Measurements from ENCODE around the gene OPALIN.
A peak's percentile ranks its signal among the peaks of the same experiment; 100 is the strongest.

The OPALIN gene

DNA sequence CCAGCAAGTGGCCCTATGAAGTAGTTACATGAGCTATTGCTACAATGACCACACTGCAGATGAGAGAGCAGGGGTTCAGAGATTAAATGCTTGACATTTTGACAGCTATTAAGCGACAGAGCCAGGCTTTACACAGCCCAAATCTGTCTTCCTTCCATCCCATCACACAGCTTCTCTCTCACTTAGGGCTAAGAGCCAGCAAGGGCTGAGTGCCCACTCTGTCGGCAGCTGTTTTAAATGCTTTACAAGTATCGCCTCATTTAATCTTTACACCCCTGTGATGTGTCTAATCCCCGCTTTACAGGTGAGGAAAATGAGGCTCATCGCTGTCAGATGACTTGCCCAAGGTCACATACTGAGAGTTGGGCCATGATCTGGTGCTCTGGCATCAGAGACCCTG is 15.2 kb upstream of the OPALIN start:
- H3K9me3 ChIP-seq (ENCODE audit: control insufficient read depth, insufficient read depth, low read depth, low read length): no peaks in the 10 kb centered on the region
- no peak overlapping the region for H3K27ac ChIP-seq (ENCODE audit: low read depth, low read length)
- H3K27me3 ChIP-seq (ENCODE audit: control insufficient read depth, insufficient read depth, low read length): peaks cover 9% of the 10 kb centered on the region; the same call in 1 of the 2 replicates
- H3K4me3 ChIP-seq (ENCODE audit: low read depth, low read length): no peak overlapping the region
- no peak overlapping the region for H3K9ac ChIP-seq (ENCODE audit: low read length)
- no peaks in the 10 kb centered on the region for H3K36me3 ChIP-seq (ENCODE audit: control insufficient read depth, insufficient read depth, low read length)
- peaks cover 26% of the 10 kb centered on the region for H3K4me1 ChIP-seq (ENCODE audit: control insufficient read depth, insufficient read depth, low read length)

DNA sequence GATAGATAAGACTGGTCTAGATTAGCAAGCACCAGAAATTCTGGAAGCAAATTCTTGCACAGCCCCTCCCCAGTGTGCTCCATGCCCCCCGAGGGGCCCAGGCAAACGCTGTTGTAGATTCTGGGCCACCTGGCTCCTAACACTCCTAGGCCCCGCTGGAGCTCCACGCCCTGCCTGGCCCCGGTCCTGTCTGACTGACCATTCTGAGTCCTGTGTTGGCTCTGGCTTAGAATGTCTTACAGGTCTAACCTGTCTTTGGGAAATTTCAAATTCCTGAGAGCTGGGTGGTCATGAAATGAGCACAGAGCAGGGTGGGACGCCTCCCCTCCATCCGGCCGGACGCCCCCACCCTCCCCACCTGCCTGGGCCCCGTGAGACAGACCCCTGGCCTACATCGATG is 12.6 kb upstream of the OPALIN start:
- Histone ChIP-seq H3K4me1 (ENCODE audit: control insufficient read depth, insufficient read depth, low read length) (peaks cover 21% of the 10 kb centered on the region), H3K27me3 (ENCODE audit: control insufficient read depth, insufficient read depth, low read length) (peaks cover 9% of the 10 kb centered on the region; the same call in 1 of the 2 replicates), H3K4me3 (ENCODE audit: low read depth, low read length) (no peak overlapping the region), H3K36me3 (ENCODE audit: control insufficient read depth, insufficient read depth, low read length) (no peaks in the 10 kb centered on the region), H3K9ac (ENCODE audit: low read length) (no peak overlapping the region), H3K27ac (ENCODE audit: low read depth, low read length) (no peak overlapping the region), H3K9me3 (ENCODE audit: control insufficient read depth, insufficient read depth, low read depth, low read length) (no peaks in the 10 kb centered on the region)

DNA sequence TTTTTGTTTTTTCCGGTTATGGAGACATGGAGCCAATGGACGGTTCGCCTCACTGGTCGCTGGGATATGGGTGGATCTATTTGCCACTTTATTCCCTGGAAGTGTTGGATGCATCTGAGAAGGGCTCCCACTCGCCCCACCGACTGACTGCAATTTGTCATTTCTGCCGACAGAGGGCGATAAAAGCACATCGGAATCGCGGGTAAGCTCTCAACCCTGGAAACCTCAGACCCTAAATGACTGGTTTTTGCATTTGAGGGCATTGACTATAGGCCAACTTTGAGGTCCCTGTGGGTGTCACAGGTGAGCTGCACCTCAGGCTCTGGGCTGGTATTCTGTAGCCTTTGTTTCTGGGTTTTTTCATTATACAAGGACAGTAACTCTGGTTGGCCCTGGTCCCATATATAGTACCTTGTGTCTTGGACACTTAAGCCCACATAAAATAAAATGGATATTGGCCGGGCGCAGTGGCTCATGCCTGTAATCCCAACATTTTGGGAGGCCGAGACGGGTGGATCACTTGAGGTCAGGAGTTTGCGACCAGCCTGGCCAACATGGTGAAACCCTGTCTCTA is 11.9 kb upstream of the OPALIN start:
- Histone ChIP-seq H3K9ac (ENCODE audit: low read length) (no peak overlapping the region), H3K4me3 (ENCODE audit: low read depth, low read length) (no peak overlapping the region), H3K9me3 (ENCODE audit: control insufficient read depth, insufficient read depth, low read depth, low read length) (no peaks in the 10 kb centered on the region), H3K36me3 (ENCODE audit: control insufficient read depth, insufficient read depth, low read length) (no peaks in the 10 kb centered on the region), H3K27ac (ENCODE audit: low read depth, low read length) (no peak overlapping the region), H3K4me1 (ENCODE audit: control insufficient read depth, insufficient read depth, low read length) (peaks cover 21% of the 10 kb centered on the region), H3K27me3 (ENCODE audit: control insufficient read depth, insufficient read depth, low read length) (peaks cover 9% of the 10 kb centered on the region; the same call in 1 of the 2 replicates)

DNA sequence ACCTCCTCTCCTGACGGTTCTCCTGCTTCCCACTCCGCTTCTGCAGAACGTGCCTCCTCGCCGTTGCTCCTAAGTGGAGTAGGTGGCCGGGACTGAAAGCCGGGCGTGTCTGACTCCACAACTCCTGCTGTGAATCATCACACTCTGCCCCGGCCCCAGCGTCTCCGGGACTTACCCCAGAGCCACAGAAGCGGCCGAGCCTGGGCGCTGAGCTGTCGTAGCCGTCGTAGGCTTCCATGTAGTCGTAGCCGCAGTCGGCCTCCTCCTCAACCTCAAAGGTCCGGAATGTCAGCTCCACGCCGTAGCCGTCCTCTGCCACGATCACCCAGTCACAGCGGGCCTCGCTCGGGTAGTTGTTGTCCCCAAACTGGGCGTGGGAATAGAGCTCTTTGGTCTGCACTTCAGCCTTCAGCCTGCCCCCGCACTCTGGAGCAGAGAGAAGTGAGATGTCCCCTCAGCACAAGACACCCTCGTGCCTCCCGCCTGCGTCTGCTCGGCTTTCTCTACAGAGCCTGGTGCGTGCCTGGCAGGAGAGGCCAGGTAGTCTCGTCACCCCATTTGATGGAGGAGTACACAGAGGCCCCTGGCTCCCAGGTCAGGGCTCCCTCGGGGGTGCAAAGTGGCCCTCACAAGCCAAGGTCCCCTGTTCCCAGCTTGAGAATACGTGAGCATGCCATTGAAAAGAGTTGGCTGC is 11.2 kb upstream of the OPALIN start:
- Histone ChIP-seq H3K36me3 (ENCODE audit: control insufficient read depth, insufficient read depth, low read length) (no peaks in the 10 kb centered on the region), H3K4me3 (ENCODE audit: low read depth, low read length) (peak overlapping the region; percentile 9; the same call in 1 of the 2 replicates), H3K27me3 (ENCODE audit: control insufficient read depth, insufficient read depth, low read length) (peaks cover 9% of the 10 kb centered on the region; the same call in 1 of the 2 replicates), H3K9ac (ENCODE audit: low read length) (no peak overlapping the region), H3K27ac (ENCODE audit: low read depth, low read length) (no peak overlapping the region), H3K4me1 (ENCODE audit: control insufficient read depth, insufficient read depth, low read length) (peaks cover 17% of the 10 kb centered on the region), H3K9me3 (ENCODE audit: control insufficient read depth, insufficient read depth, low read depth, low read length) (no peaks in the 10 kb centered on the region)

DNA sequence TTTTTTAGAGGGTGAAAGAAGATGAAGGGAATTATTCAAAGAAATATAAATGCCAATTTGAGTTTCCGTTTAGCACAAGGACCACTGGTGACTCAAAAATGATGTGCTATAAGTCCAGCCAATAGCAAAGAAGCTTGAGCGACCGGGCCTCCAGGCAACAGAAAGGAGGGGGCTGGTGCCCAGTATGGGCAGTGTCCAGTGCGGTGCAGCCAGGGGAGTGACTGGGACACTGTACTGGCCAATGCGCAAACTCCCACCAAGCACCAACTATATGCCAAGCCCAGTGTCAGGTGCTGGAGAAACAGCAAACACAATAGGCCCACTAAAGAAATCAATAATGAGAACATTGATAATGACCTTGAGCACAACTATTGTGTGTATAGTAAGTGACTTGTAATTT is 10.2 kb upstream of the OPALIN start:
- Histone ChIP-seq H3K27me3 (ENCODE audit: control insufficient read depth, insufficient read depth, low read length) (no peaks in the 10 kb centered on the region), H3K36me3 (ENCODE audit: control insufficient read depth, insufficient read depth, low read length) (no peaks in the 10 kb centered on the region), H3K9me3 (ENCODE audit: control insufficient read depth, insufficient read depth, low read depth, low read length) (no peaks in the 10 kb centered on the region), H3K4me3 (ENCODE audit: low read depth, low read length) (no peak overlapping the region), H3K27ac (ENCODE audit: low read depth, low read length) (no peak overlapping the region), H3K4me1 (ENCODE audit: control insufficient read depth, insufficient read depth, low read length) (peaks cover 8% of the 10 kb centered on the region; the same call in 1 of the 2 replicates), H3K9ac (ENCODE audit: low read length) (no peak overlapping the region)

DNA sequence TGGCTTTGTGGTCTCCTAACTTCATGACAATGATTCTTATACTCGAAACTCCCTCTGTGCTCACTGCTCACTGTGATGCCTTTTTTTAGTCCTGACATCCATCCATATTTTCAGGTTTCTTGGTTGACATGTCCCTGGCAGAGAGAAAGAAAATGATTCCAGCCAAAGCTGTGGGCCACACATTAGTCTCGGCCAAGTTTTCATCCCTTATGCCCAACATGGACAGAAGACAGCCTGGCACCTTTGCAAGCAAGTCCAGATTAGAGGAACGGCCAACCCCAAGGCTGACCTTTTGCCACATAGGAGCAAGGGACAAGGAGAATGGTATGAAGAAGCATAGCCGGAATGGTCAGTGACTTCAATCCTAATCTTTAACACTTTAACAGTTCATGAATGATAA is 8.7 kb upstream of the OPALIN start:
- H3K4me3 ChIP-seq (ENCODE audit: low read depth, low read length): no peak overlapping the region
- no peaks in the 10 kb centered on the region for H3K9me3 ChIP-seq (ENCODE audit: control insufficient read depth, insufficient read depth, low read depth, low read length)
- H3K4me1 ChIP-seq (ENCODE audit: control insufficient read depth, insufficient read depth, low read length): peaks cover 8% of the 10 kb centered on the region; the same call in 1 of the 2 replicates
- H3K27ac ChIP-seq (ENCODE audit: low read depth, low read length): no peak overlapping the region
- no peaks in the 10 kb centered on the region for H3K36me3 ChIP-seq (ENCODE audit: control insufficient read depth, insufficient read depth, low read length)
- no peaks in the 10 kb centered on the region for H3K27me3 ChIP-seq (ENCODE audit: control insufficient read depth, insufficient read depth, low read length)
- no peak overlapping the region for H3K9ac ChIP-seq (ENCODE audit: low read length)

DNA sequence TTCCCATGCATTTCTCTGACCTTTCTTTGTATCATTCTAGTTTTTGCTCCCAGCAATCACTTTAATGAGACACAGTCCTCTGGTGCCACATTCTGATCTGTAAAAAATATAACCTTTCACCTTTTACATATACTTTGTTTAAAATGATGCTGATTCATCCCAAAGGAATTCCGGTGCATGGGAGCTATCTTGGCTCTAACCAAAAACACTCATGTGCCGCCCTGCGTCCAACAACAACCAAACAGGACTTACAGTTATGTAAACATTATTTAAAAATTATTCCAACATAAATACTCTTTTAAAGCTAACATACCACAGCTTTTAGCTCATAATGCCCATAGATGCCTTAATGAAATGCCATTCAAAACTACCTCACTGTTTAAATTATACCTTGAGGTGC is 7.7 kb upstream of the OPALIN start:
- peaks cover 8% of the 10 kb centered on the region; the same call in 1 of the 2 replicates for H3K4me1 ChIP-seq (ENCODE audit: control insufficient read depth, insufficient read depth, low read length)
- no peak overlapping the region for H3K9ac ChIP-seq (ENCODE audit: low read length)
- no peak overlapping the region for H3K4me3 ChIP-seq (ENCODE audit: low read depth, low read length)
- no peaks in the 10 kb centered on the region for H3K36me3 ChIP-seq (ENCODE audit: control insufficient read depth, insufficient read depth, low read length)
- H3K27me3 ChIP-seq (ENCODE audit: control insufficient read depth, insufficient read depth, low read length): no peaks in the 10 kb centered on the region
- H3K27ac ChIP-seq (ENCODE audit: low read depth, low read length): no peak overlapping the region
- H3K9me3 ChIP-seq (ENCODE audit: control insufficient read depth, insufficient read depth, low read depth, low read length): no peaks in the 10 kb centered on the region

DNA sequence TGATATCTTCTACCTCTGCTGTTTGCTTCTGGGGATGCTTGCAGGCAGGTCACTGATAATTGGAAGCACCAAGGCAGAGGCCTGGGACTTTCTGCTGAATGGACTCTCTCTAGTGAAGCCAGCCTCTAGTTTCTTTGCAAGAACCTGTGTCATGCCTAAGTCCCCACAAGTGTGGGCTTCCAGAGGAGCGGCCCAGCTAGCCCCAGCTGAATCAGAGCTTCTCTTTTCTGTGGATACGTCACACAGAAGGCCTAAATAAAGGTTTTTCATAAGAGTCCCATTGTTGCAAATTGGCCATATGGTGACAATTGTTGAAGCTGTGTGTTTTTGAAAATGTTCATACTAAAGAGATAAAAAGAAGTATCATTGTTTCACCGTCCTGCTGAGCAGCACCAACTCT is 6.8 kb upstream of the OPALIN start:
- no peak overlapping the region for H3K4me3 ChIP-seq (ENCODE audit: low read depth, low read length)
- no peaks in the 10 kb centered on the region for H3K9me3 ChIP-seq (ENCODE audit: control insufficient read depth, insufficient read depth, low read depth, low read length)
- H3K4me1 ChIP-seq (ENCODE audit: control insufficient read depth, insufficient read depth, low read length): peaks cover 8% of the 10 kb centered on the region; the same call in 1 of the 2 replicates
- H3K27me3 ChIP-seq (ENCODE audit: control insufficient read depth, insufficient read depth, low read length): no peaks in the 10 kb centered on the region
- no peak overlapping the region for H3K27ac ChIP-seq (ENCODE audit: low read depth, low read length)
- no peak overlapping the region for H3K9ac ChIP-seq (ENCODE audit: low read length)
- no peaks in the 10 kb centered on the region for H3K36me3 ChIP-seq (ENCODE audit: control insufficient read depth, insufficient read depth, low read length)

DNA sequence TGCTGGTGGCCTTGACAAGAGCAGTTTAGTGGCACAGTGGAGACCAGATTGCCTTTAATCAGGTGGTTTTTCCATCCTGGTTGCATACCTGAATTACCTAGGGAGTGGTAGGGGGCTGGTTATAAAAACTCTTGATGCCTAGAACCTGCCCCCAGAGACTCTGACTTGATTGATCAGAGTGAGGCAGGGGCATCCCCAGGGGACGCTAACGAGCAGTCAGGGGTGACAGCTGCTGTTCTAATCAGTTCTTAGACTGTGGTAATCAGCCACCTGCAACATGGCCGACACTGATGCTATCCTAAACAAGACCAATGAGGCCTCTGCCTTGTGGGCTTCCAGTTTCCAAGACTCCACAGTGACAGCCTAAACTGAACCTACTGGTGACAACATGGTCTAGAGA is 2.0 kb upstream of the OPALIN start:
- no peaks in the 10 kb centered on the region for H3K4me1 ChIP-seq (ENCODE audit: control insufficient read depth, insufficient read depth, low read length)
- H3K4me3 ChIP-seq (ENCODE audit: low read depth, low read length): no peak overlapping the region
- no peak overlapping the region for H3K27ac ChIP-seq (ENCODE audit: low read depth, low read length)
- no peaks in the 10 kb centered on the region for H3K27me3 ChIP-seq (ENCODE audit: control insufficient read depth, insufficient read depth, low read length)
- H3K9me3 ChIP-seq (ENCODE audit: control insufficient read depth, insufficient read depth, low read depth, low read length): no peaks in the 10 kb centered on the region
- H3K9ac ChIP-seq (ENCODE audit: low read length): no peak overlapping the region
- H3K36me3 ChIP-seq (ENCODE audit: control insufficient read depth, insufficient read depth, low read length): no peaks in the 10 kb centered on the region

DNA sequence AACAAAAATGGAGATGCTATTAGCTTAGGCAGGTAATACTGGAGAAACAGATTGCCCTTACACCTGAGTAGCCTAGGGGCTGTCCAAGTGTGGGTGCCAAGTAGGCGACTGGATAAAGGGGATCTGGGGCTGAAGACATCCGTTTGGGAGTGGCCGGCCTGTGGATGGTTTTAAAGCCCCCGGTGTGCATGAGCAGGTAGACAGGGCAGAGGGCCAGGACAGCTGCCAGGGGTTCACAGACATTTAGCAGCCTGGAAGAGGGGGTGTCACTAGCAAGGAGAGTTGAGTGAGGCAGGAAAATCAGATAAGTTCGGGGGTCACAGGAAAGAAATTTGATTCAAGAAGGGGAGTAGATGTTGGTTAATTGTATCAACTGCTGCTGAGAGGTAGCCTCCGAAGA is 1.5 kb upstream of the OPALIN start:
- no peaks in the 10 kb centered on the region for H3K9me3 ChIP-seq (ENCODE audit: control insufficient read depth, insufficient read depth, low read depth, low read length)
- no peaks in the 10 kb centered on the region for H3K4me1 ChIP-seq (ENCODE audit: control insufficient read depth, insufficient read depth, low read length)
- H3K27me3 ChIP-seq (ENCODE audit: control insufficient read depth, insufficient read depth, low read length): no peaks in the 10 kb centered on the region
- no peak overlapping the region for H3K4me3 ChIP-seq (ENCODE audit: low read depth, low read length)
- H3K9ac ChIP-seq (ENCODE audit: low read length): no peak overlapping the region
- no peak overlapping the region for H3K27ac ChIP-seq (ENCODE audit: low read depth, low read length)
- H3K36me3 ChIP-seq (ENCODE audit: control insufficient read depth, insufficient read depth, low read length): no peaks in the 10 kb centered on the region

DNA sequence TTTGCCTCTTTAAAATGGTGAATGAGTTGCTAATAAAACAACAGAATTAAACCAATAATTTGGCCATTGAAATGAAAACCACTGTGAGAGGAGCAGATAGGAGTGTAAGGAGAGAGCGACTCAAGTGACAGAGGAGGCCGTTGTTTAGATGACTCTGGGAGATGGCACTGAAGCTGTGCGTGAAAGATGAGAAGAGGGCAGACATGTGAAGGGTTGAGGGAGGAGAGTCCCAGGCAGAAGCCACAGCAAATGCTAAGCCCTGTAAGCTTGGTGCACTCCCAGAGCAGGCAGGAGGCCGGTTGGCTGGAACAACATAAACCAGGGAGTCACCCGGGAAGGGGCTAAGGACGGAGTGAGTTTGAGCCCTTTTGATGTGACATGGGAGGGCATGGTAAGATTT is 814 bp upstream of the OPALIN start:
- H3K27ac ChIP-seq (ENCODE audit: low read depth, low read length): no peak overlapping the region
- H3K4me1 ChIP-seq (ENCODE audit: control insufficient read depth, insufficient read depth, low read length): no peaks in the 10 kb centered on the region
- no peak overlapping the region for H3K9ac ChIP-seq (ENCODE audit: low read length)
- H3K27me3 ChIP-seq (ENCODE audit: control insufficient read depth, insufficient read depth, low read length): no peaks in the 10 kb centered on the region
- no peak overlapping the region for H3K4me3 ChIP-seq (ENCODE audit: low read depth, low read length)
- H3K36me3 ChIP-seq (ENCODE audit: control insufficient read depth, insufficient read depth, low read length): no peaks in the 10 kb centered on the region
- no peaks in the 10 kb centered on the region for H3K9me3 ChIP-seq (ENCODE audit: control insufficient read depth, insufficient read depth, low read depth, low read length)

Data from HUES6 (cell line).